Suppressor macrophage (primary cell): ENCODE results near the gene CLSTN1.
"Not testable (repeated sequence)": the region's sequence is repeated elsewhere in the genome, so short reads cannot be mapped to it uniquely, and the experiment has no call there.

ENCODE experiments used
- DNase-seq, 4 experiments: peaks; one replicate each; pipeline ENCODE4 v3.0.0-alpha.2; 2020 to 2022

The CLSTN1 gene

GRCh38 chr1:9728451-9729295 lies 95.1 kb downstream of the CLSTN1 start:
- DNase-seq, result peak in 3 of 4 experiments; percentile 34 to 51 (median 35)

GRCh38 chr1:9726905-9727595 lies 96.7 kb downstream of the CLSTN1 start:
- DNase-seq, result no peak

DNA sequence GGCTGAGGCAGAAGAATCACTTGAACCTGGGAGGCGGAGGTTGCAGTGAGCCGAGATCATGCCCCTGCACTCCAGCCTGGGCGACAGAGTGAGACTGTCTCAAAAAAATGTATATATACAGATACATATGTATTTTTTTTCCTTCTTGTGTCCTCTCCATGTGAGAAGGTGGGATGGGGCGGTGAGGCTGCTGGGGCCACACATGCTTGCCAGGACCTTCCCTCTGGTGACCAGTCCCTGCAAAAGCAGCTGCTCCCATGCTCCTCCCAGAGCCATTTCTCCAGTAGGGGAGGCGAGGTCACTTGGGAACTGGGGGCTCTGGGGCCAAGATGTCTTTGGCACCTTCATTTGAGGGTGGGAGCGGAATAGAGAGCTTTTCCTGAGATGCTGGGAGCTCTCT lies 97.4 kb downstream of the CLSTN1 start:
- no peak for DNase-seq

- DNase-seq, result peak; percentile 73 to 86 (median 78)
Measured at GRCh38 chr1:9724706-9725476, 98.9 kb downstream of the CLSTN1 start.

DNA sequence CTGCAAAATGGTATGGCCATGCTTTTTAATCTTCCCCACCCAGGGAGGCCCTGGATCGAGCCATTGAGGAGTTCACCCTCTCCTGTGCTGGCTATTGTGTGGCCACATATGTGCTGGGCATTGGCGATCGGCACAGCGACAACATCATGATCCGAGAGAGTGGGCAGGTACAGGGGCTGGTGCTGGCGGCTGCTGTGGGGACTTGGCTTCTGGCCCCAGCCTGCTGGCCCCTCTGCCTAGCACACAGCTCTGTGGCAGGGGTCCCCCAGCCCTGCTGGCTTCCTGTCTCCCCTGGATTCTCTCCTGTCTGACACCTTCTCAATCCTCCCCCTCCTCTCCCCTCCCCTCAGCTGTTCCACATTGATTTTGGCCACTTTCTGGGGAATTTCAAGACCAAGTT lies 99.8 kb downstream of the CLSTN1 start:
- DNase-seq, result no peak

DNA sequence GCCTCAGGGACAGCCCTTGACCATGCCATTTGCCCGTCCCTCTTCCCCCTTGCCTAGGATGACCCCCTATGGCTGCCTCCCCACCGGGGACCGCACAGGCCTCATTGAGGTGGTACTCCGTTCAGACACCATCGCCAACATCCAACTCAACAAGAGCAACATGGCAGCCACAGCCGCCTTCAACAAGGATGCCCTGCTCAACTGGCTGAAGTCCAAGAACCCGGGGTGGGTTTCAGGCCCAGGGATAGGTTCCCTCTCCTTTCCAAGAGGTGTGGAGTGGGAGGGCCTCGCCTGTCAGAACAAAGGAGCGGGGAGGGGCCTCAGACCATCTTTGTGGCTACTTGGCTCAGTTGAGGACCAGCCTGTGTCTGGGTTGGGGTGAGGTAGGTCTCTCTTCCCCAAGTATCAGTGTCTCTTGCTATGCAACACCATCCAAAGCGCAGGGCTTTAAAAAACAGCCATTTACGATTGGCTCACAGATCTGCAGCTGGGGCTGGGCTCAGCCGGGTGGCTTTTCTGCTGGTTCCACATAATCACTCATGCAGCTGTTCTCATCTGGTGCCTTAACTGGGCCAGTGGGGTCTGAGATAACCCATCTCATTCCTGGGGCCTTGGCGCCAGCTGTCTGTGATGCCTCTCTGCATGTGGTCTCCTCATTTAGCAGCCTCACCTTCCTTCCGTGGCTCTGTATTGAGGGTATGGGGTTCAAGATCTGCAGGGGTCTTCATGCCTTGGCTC lies 100.5 kb downstream of the CLSTN1 start:
- DNase-seq, result no peak

GRCh38 chr1:9722378-9722749 lies 101.4 kb downstream of the CLSTN1 start:
- no peak for DNase-seq

- peak in 2 of 4 experiments; percentile 34 to 42 for DNase-seq
Measured at GRCh38 chr1:9721606-9722377, 102.0 kb downstream of the CLSTN1 start.

- no peak for DNase-seq
Measured at GRCh38 chr1:9720785-9721605, 102.8 kb downstream of the CLSTN1 start.

DNA sequence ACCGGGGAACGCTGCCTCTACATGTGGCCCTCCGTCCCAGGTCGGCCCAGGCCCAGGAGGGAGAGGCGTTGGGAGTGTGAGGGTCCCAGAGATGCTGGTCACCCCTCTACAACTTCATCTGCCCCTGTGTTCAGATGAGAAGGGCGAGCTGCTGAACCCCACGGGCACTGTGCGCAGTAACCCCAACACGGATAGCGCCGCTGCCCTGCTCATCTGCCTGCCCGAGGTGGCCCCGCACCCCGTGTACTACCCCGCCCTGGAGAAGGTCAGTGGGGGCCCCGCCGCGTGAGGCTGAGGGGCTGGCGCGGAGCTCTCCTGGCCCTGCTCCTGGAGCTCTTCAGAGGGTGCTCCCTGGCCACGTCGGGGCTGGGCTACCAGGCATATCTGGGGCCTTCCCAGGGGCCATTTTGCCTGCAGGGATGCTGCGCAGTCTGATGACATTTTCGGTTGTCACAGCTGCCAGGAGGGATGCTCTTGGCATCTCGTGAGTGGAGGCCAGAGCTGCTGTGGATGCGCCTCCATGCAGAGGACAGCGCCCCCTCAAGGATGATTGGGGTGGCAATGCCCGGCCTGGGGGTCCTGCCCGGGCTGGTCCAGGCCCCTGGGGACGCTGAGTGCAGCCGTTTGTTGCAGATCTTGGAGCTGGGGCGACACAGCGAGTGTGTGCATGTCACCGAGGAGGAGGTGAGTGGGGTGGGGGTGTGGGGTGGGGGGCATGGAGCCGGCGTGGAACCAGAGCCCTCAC lies 103.6 kb downstream of the CLSTN1 start:
- DNase-seq, result no peak

DNA sequence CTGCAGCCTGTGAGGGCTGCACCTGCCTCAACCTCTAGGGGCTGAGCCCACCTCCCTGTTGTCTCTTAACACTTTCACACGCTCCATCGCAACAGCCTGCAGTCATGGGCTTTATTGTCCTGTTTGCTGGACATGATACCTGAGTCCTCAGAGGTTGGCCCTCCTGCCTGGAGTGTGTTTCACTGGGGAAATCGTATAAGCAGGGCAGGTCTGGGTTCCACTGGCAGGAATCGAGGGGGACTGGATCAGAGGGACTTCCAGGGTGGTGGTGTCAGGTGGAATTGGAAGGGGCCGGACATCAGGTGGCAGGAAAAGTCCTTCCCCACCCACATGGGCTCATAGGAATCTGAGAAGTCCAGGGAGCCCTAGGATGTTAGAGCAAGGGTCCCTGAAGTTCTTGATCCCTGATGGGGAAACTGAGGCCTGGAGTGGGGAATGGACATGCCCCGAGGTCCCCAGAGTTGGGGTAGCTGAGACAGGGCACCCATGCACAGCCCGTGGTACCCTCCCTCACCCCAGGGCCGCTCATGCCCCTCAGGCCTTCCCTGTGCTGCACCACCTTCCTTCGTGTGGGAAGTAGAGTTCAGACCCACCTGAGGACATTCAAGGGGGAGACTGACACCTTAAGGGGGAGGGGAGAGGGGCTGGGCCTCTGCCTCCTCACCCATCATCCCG lies 105.6 kb downstream of the CLSTN1 start:
- no peak for DNase-seq

- DNase-seq, result peak; percentile 80 to 90 (median 86)
Measured at GRCh38 chr1:9717193-9718005, 106.4 kb downstream of the CLSTN1 start.

GRCh38 chr1:9716404-9717192 lies 107.2 kb downstream of the CLSTN1 start:
- no peak for DNase-seq

DNA sequence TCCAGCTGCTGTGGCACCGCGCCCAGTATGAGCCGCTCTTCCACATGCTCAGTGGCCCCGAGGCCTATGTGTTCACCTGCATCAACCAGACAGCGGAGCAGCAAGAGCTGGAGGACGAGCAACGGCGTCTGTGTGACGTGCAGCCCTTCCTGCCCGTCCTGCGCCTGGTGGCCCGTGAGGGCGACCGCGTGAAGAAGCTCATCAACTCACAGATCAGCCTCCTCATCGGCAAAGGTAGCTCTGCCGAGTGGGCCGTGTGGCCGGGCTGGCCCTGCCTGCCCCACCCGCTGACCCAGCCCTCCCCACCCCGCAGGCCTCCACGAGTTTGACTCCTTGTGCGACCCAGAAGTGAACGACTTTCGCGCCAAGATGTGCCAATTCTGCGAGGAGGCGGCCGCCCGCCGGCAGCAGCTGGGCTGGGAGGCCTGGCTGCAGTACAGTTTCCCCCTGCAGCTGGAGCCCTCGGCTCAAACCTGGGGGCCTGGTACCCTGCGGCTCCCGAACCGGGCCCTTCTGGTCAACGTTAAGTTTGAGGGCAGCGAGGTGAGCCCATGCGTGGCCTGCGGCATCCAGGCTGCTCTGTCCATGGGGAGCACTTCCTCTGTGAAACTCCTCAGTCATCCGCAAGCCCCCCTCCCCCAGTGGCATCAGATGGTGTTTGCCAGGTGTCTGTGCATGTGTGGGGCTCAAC lies 108.1 kb downstream of the CLSTN1 start:
- no peak for DNase-seq

DNA sequence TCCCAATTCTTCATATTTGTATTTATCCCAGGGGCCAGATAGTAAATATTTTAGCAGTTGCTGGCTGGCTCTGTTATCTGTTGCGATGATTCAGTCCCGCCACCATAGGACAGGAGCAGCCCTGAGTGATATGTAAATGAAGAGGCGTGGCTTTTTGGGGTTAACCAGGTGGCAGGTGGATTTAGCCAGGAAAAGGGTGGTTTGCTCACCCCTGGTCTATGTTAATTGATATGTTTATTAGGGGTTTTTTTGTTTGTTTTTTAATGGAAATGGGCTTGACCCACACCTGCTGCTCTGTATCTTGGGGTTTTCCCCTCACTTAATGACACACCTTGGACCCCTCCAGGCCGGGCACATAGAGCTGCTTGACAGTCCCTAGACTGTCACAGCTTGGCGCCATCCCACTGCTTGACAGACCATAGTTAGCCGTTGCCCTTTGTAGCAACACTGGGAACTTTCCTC lies 109.5 kb downstream of the CLSTN1 start:
- no peak for DNase-seq

- not testable (repeated sequence) for DNase-seq
Measured at GRCh38 chr1:9712767-9713166, 111.0 kb downstream of the CLSTN1 start.

DNA sequence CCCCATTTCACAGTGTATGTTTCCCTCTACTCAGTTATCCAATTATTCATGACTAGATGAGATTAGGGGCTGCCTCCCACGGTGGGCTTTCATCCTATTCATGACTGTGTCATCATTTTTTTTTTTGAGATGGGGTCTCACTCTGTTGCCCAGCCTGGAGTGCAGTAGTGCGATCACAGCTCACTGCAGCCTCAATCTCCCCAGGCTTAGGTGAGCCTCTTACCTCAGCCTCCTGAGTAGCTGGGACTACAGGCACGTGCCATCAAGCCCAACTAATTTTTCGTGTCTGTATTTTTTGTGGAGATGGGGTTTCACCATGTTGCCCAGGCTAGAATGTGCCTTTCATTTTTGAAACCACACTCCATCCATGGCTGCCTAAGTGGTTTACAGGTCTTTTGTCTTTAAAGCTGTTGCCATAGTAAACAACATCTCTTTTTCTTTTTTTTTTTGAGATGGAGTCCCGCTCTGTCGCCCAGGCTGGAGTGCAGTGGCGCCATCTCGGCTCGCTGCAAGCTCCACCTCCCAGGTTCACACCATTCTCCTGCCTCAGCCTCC lies 112.2 kb downstream of the CLSTN1 start:
- no peak for DNase-seq
